Neural progenitor cell (in vitro differentiated cells): ENCODE measurements around the gene PTAFR.

Experiments
- EZH2phosphoT487 ChIP-seq: fragments of 200-600 bp; sonication (generic); IDR thresholded peaks from 2 replicates; pipeline ENCODE4 v1.6.1; 2017; ENCODE audit warnings: antibody characterized with exemption
- TF ChIP-seq, protein P1 (sequence below): fragments of 200-600 bp; sonication (generic); IDR thresholded peaks from 2 replicates; pipeline ENCODE4 v1.5.1; 2017; ENCODE audit warnings: antibody characterized with exemption, mild to moderate bottlenecking

DNA sequence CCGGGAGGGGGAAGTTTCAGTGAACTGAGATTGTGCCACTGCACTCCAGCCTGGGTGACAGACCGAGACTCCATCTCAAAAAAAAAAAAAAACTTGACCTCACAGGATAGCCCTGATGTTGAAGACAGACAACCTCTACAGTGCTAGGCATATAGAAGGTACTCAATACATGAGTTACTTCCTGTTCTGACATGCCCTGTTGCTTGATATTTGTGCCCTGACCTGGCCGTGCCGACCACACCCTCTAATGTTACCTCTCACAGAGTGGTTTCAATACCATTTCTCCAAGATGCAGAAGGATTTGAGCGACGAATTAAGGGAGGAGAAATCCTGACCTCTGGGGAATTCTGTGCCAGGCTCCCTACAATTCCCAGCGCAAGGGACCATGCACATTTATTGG is 5.2 kb downstream of the PTAFR start:
- TF ChIP-seq, protein P1, sequence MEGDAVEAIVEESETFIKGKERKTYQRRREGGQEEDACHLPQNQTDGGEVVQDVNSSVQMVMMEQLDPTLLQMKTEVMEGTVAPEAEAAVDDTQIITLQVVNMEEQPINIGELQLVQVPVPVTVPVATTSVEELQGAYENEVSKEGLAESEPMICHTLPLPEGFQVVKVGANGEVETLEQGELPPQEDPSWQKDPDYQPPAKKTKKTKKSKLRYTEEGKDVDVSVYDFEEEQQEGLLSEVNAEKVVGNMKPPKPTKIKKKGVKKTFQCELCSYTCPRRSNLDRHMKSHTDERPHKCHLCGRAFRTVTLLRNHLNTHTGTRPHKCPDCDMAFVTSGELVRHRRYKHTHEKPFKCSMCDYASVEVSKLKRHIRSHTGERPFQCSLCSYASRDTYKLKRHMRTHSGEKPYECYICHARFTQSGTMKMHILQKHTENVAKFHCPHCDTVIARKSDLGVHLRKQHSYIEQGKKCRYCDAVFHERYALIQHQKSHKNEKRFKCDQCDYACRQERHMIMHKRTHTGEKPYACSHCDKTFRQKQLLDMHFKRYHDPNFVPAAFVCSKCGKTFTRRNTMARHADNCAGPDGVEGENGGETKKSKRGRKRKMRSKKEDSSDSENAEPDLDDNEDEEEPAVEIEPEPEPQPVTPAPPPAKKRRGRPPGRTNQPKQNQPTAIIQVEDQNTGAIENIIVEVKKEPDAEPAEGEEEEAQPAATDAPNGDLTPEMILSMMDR: no peak
- no peak for TF ChIP-seq EZH2phosphoT487
